Measurements from ENCODE around the gene STX8.
"Not testable (repeated sequence)": the region's sequence is repeated elsewhere in the genome, so short reads cannot be mapped to it uniquely, and the experiment has no call there.

STX8 gene

DNA sequence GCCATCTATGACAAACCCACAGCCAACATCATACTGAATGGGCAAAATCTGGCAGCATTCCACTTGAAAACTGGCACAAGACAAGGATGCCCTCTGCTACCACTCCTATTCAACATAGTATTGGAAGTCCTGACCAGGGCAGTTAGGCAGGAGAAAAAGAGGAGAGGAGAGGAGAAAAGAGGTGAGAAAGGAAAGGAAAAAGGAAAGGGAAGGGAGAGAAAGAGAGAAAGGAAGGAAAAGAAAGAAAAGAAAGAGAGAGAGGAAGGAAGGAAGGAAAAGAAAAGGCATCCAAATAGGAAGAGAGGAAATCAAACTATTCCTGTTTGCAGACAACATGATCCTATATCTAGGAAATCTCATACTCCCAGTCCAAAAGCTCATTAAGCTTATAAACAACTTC lies 11.5 kb downstream of the STX8 start:
- Histone ChIP-seq H3K4me3 (ENCODE audit: low read depth, low read length) (no peak overlapping the region), H3K27me3 (replicated peaks) (no peaks in the 10 kb centered on the region), H3K27ac (no peak overlapping the region), H3K36me3 (replicated peaks) (peaks cover 4% of the 10 kb centered on the region)
- in situ Hi-C loops (cut with HindIII; ENCODE audit: low pct_ligation_motif_present, low sequenced_read_pairs): no loop called here
- DNase-seq: no peak
- TF ChIP-seq, protein P1, sequence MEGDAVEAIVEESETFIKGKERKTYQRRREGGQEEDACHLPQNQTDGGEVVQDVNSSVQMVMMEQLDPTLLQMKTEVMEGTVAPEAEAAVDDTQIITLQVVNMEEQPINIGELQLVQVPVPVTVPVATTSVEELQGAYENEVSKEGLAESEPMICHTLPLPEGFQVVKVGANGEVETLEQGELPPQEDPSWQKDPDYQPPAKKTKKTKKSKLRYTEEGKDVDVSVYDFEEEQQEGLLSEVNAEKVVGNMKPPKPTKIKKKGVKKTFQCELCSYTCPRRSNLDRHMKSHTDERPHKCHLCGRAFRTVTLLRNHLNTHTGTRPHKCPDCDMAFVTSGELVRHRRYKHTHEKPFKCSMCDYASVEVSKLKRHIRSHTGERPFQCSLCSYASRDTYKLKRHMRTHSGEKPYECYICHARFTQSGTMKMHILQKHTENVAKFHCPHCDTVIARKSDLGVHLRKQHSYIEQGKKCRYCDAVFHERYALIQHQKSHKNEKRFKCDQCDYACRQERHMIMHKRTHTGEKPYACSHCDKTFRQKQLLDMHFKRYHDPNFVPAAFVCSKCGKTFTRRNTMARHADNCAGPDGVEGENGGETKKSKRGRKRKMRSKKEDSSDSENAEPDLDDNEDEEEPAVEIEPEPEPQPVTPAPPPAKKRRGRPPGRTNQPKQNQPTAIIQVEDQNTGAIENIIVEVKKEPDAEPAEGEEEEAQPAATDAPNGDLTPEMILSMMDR (IDR thresholded peaks at IDR 0.05; ENCODE audit: low read depth, low read length, missing control alignments): no peak

DNA sequence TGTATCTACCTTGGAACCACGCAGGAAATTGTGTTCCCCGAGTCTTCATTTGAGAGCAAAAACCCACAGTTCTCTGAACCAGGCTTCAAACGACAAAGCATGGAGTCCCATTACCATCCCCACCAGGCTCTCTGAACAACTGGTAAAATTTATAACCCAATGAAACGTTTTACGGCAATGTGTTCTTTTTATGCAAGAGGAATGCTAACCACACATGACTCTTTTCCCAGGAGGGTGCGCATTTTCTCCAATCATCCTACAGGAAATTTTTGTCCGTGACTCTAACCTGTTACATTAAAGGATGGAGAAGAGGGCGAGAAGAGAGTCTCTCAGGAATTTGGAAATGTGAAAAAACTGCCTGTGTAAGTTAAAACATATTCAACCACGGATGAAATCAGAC lies 17.8 kb downstream of the STX8 start:
- Histone ChIP-seq H3K27ac (no peak overlapping the region), H3K36me3 (replicated peaks) (no peaks in the 10 kb centered on the region), H3K27me3 (replicated peaks) (no peaks in the 10 kb centered on the region), H3K4me3 (ENCODE audit: low read depth, low read length) (no peak overlapping the region)
- in situ Hi-C loops (cut with HindIII; ENCODE audit: low pct_ligation_motif_present, low sequenced_read_pairs): no loop called here
- no peak for DNase-seq
- TF ChIP-seq, protein P1 (IDR thresholded peaks at IDR 0.05; ENCODE audit: low read depth, low read length, missing control alignments): no peak

DNA sequence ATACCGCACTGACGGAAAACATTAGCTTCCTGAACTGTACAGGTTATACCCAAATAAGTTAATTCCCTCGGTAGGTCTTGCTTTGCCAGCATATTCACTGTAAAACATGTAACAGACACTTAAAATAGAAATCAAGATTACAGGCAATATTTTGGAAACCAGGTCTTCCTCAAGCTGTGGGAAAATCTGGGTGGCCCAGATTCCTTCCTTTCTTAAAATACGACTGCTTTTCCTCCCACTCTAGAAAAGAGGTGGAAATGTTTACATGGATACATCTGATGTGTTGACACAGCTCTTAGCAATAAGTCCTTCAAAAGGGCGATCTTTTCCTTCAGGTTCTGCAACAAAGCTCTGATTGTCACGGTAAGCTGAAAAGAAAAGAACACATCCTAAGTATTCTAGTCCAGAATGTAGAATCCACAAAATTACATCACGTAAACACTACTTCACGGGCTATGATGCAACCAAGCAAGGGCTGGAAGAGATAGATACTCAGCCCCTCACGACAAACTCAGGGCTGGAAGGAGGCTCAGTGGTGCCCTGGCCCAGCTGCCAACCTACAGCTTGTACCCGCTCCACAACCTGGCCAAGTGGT lies 18.4 kb downstream of the STX8 start:
- DNase-seq: no peak
- H3K27ac ChIP-seq: no peak overlapping the region
- H3K27me3 ChIP-seq (replicated peaks): no peaks in the 10 kb centered on the region
- in situ Hi-C loops (cut with HindIII; ENCODE audit: low pct_ligation_motif_present, low sequenced_read_pairs): no loop called here
- no peaks in the 10 kb centered on the region for H3K36me3 ChIP-seq (replicated peaks)
- TF ChIP-seq, protein P1 (IDR thresholded peaks at IDR 0.05; ENCODE audit: low read depth, low read length, missing control alignments): no peak
- no peak overlapping the region for H3K4me3 ChIP-seq (ENCODE audit: low read depth, low read length)

DNA sequence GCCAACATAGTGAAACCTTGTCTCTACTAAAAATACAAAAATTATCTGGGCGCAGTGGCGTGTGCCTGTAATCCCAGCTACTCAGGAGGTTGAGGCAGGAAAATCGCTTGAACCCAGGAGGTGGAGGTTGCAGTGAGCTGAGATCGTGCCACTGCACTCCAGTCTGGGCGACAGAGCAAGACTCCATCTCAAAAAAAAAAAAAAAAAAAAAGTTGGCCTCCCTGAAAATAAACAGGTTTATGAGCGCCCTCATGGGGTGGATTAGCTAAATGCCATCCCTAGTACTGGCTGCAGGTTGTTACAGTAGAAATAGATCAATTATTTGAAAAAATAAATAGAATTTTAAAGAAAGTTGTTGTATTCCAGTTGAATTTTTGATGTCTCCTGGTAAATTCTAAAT lies 20.9 kb downstream of the STX8 start:
- H3K27ac ChIP-seq; H3K36me3 ChIP-seq (replicated peaks); H3K4me3 ChIP-seq (ENCODE audit: low read depth, low read length); H3K27me3 ChIP-seq (replicated peaks); in situ Hi-C loops (cut with HindIII; ENCODE audit: low pct_ligation_motif_present, low sequenced_read_pairs): not testable (repeated sequence)
- peak; percentile 59 for DNase-seq
- TF ChIP-seq, protein P1 (IDR thresholded peaks at IDR 0.05; ENCODE audit: low read depth, low read length, missing control alignments): peak; percentile 61

DNA sequence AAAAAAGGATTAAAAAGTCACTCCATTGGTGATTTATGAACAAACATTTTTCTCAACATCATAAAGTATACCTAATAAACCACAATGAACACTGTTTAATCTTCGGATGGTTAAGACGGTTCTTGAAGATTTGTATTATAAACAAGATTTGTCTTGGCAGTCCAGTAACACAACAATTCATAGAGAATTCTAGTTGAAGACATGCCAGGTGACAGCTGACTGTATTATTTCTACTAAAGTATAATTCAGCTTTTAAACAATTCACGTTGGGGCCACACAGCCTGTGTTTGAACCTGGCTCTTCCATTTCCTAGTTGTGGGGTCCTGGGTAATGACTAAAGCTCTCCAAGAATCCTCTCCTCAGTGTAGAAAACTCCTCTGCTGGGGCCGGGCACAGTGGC lies 22.0 kb downstream of the STX8 start:
- no peak for DNase-seq
- Histone ChIP-seq H3K27ac (no peak overlapping the region), H3K27me3 (replicated peaks) (no peaks in the 10 kb centered on the region), H3K4me3 (ENCODE audit: low read depth, low read length) (no peak overlapping the region), H3K36me3 (replicated peaks) (no peaks in the 10 kb centered on the region)
- TF ChIP-seq, protein P1 (IDR thresholded peaks at IDR 0.05; ENCODE audit: low read depth, low read length, missing control alignments): no peak
- in situ Hi-C loops (cut with HindIII; ENCODE audit: low pct_ligation_motif_present, low sequenced_read_pairs): no loop called here

DNA sequence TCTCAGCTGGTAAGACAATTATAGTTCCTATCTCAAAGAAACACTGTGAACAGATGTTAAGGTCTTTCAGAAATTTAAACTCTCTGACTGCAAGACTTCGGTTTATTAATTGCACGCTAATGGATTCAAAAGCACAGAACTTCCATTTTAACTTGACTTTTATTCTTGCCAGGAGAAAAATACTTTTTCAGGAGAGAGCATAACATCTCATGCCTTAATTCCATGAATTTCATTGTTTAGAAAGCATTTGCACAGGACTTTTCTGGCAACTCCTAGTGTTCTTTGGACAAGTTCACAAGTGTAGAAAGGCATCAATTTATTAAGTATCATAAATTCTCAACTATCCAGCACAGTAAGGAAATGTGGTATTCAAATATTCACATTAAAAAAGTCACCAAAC lies 22.4 kb downstream of the STX8 start:
- Histone ChIP-seq H3K27ac (no peak overlapping the region), H3K36me3 (replicated peaks) (no peaks in the 10 kb centered on the region), H3K27me3 (replicated peaks) (no peaks in the 10 kb centered on the region), H3K4me3 (ENCODE audit: low read depth, low read length) (no peak overlapping the region)
- TF ChIP-seq, protein P1 (IDR thresholded peaks at IDR 0.05; ENCODE audit: low read depth, low read length, missing control alignments): no peak
- in situ Hi-C loops (cut with HindIII; ENCODE audit: low pct_ligation_motif_present, low sequenced_read_pairs): no loop called here
- no peak for DNase-seq
